Left lung (tissue), 10 donors: ENCODE results near the gene CAMTA1. TPM values are rescaled to one million over a fixed set of nuclear protein-coding genes. Genes with fewer than 3 reads are reported as not detected.
A peak's percentile ranks its signal among the peaks of the same experiment; 100 is the strongest.
"Not testable (repeated sequence)": the region's sequence is repeated elsewhere in the genome, so short reads cannot be mapped to it uniquely, and the experiment has no call there.

Source experiments
- ATAC-seq: fragments of 200-7000 bp; cut with Tn5 transposase; one replicate; pipeline ENCODE4 v1.9.1; 2020; ENCODE audit warnings: moderate library complexity
- DNase-seq, 4 donors: peaks; one replicate each; pipeline ENCODE4 v3.0.0-alpha.2; 2013 to 2020
- H3K27ac ChIP-seq, 2 donors: fragments of 200-600 bp; sonication (generic) in 1 of 2; one replicate each; pipeline versions ENCODE4 v1.5.0 to v1.8.0; 2020 to 2021
- H3K27me3 ChIP-seq, 2 donors: fragments of 200-600 bp; sonication (generic) in 1 of 2; one replicate each; pipeline versions ENCODE4 v1.5.0 to v1.8.0; 2020 to 2021
- H3K36me3 ChIP-seq, 2 donors: fragments of 200-600 bp; sonication (generic) in 1 of 2; one replicate each; pipeline versions ENCODE4 v1.5.0 to v1.8.0; 2020 to 2021
- H3K4me1 ChIP-seq, 2 donors: fragments of 200-600 bp; one replicate each; pipeline ENCODE4 v1.8.0; 2021
- H3K4me3 ChIP-seq, 2 donors: fragments of 200-600 bp; sonication (generic) in 1 of 2; one replicate each; pipeline versions ENCODE4 v1.5.0 to v1.8.0; 2020 to 2021; ENCODE audit warnings: mild to moderate bottlenecking in 1 of 2
- H3K9me3 ChIP-seq, 2 donors: fragments of 200-600 bp; sonication (generic) in 1 of 2; one replicate each; pipeline versions ENCODE4 v1.5.0 to v1.8.0; 2020 to 2021
- CTCF ChIP-seq, 2 donors: fragments of 200-600 bp; sonication (generic) in 1 of 2; IDR thresholded peaks; one replicate each; pipeline versions ENCODE4 v1.5.0 to v1.8.0; 2021; ENCODE audit warnings: antibody characterized with exemption in 2 of 2
- intact Hi-C, 2 donors: fragments of 100-400 bp; cut with DNase I; formaldehyde crosslinking; loops; one replicate each; pipeline versions ENCODE4 v1.11.2 to v1.14.2; 2022
- polyA plus RNA-seq, 6 donors: library from polyadenylated mRNA; unstranded; fragments of 120-200 nt; gene quantifications; one replicate each; pipeline ENCODE4 v1.2.1, GENCODE V29; 2013; ENCODE audit not compliant: insufficient read length in 6 of 6
- total RNA-seq, 2 donors: library from RNA; stranded (reverse); fragmentation: NEBNext Ultra II Directional; extraction: Animal tissue kit (Norgen Biotek cat#: 25700); gene quantifications; one replicate each; pipeline ENCODE4 v1.2.1, GENCODE V29; 2021
- donor health status: DM: no; HTN: yes; CAD: no.
- donor health status: DM: no; HTN: no; CAD: no.

Gene CAMTA1
- total and polyA plus RNA-seq, 8 donors: 42.7 to 69.1 (median 49.4) TPM

- Histone ChIP-seq H3K27ac (no peak overlapping the region), H3K4me3 (no peak overlapping the region), H3K27me3 (peaks cover 0 to 13% of the 10 kb centered on the region in 2 donors), H3K9me3 (no peaks in the 10 kb centered on the region), H3K36me3 (no peaks in the 10 kb centered on the region), H3K4me1 (no peaks in the 10 kb centered on the region)
- intact Hi-C loops: no loop called here
- DNase-seq (peak in 1 of 4 donors; percentile 40), ATAC-seq (no peak)
- TF ChIP-seq CTCF (IDR thresholded peaks at IDR 0.05): no peak
Observed at GRCh38 chr1:7687411-7687810, 902.2 kb downstream of the CAMTA1 start.

- H3K9me3 ChIP-seq: peaks cover 0 to 11% of the 10 kb centered on the region in 2 donors
- ATAC-seq (no peak), DNase-seq (no peak)
- H3K36me3 ChIP-seq: no peaks in the 10 kb centered on the region
- no peak for TF ChIP-seq CTCF (IDR thresholded peaks at IDR 0.05)
- intact Hi-C loops: no loop called here
- no peak overlapping the region for H3K27ac ChIP-seq
- H3K27me3 ChIP-seq: peaks cover 0 to 13% of the 10 kb centered on the region in 2 donors
- no peak overlapping the region for H3K4me3 ChIP-seq
- no peaks in the 10 kb centered on the region for H3K4me1 ChIP-seq
Observed at GRCh38 chr1:7688659-7689058, 903.4 kb downstream of the CAMTA1 start.

GRCh38 chr1:7689307-7689706, 904.1 kb downstream of the CAMTA1 start:
- ATAC-seq, DNase-seq, intact Hi-C loops, H3K27ac ChIP-seq, H3K36me3 ChIP-seq, H3K4me3 ChIP-seq, H3K4me1 ChIP-seq: not testable (repeated sequence)
- H3K27me3 ChIP-seq: peaks cover 0 to 13% of the 10 kb centered on the region in 2 donors
- peaks cover 0 to 15% of the 10 kb centered on the region in 2 donors for H3K9me3 ChIP-seq

GRCh38 chr1:7690076-7690475, 904.8 kb downstream of the CAMTA1 start:
- no peaks in the 10 kb centered on the region for H3K4me1 ChIP-seq
- DNase-seq (peak in 1 of 4 donors; percentile 63), ATAC-seq (no peak)
- peaks cover 0 to 13% of the 10 kb centered on the region in 2 donors for H3K27me3 ChIP-seq
- intact Hi-C loops: no loop called here
- no peak overlapping the region for H3K4me3 ChIP-seq
- no peak for TF ChIP-seq CTCF (IDR thresholded peaks at IDR 0.05)
- no peaks in the 10 kb centered on the region for H3K36me3 ChIP-seq
- H3K9me3 ChIP-seq: peaks cover 0 to 15% of the 10 kb centered on the region in 2 donors
- no peak overlapping the region for H3K27ac ChIP-seq

- ATAC-seq: no peak
- no peaks in the 10 kb centered on the region for H3K36me3 ChIP-seq
Observed at GRCh38 chr1:7690496-7691182, 905.4 kb downstream of the CAMTA1 start.

More at GRCh38 chr1:7690496-7691182, 905.4 kb downstream of the CAMTA1 start:
- peaks cover 0 to 15% of the 10 kb centered on the region in 2 donors for H3K9me3 ChIP-seq
- intact Hi-C loops: no loop called here
- peaks cover 0 to 13% of the 10 kb centered on the region in 2 donors for H3K27me3 ChIP-seq
- no peak overlapping the region for H3K4me3 ChIP-seq
- DNase-seq: no peak
- no peak overlapping the region for H3K27ac ChIP-seq
- TF ChIP-seq CTCF (IDR thresholded peaks at IDR 0.05): no peak
- H3K4me1 ChIP-seq: no peaks in the 10 kb centered on the region
